HEK293 (cell line): ENCODE measurements around the gene FAM76A.

Experiments used
- CTCF ChIA-PET: fragments of 350-600 bp; formaldehyde crosslinking; extraction: SDS; loops from one replicate; lab custom pipeline; 2021; ENCODE audit warnings: antibody characterized with exemption; lab: Yijun Ruan, JAX
- POLR2A ChIA-PET: fragments of 300-600 bp; formaldehyde crosslinking; extraction: SDS; loops from one replicate; lab custom pipeline; 2020; ENCODE audit warnings: antibody characterized with exemption, inconsistent platforms; lab: Yijun Ruan, JAX
- H3K27ac ChIP-seq: fragments of 200-500 bp; sonication (Bioruptor generic); 2 replicates; pipeline ENCODE4 v1.5.1; 2014; ENCODE audit warnings: low read depth, low read length, control low read depth, inconsistent platforms; ENCODE audit errors: extremely low read depth
- H3K36me3 ChIP-seq, 2 experiments: fragments of 200-500 bp in 1 of 2; sonication (Bioruptor generic) in 1 of 2; 1 replicate in 1 of 2; 2 replicates in 1 of 2; pipeline ENCODE4 v1.5.1; 2014 to 2017; ENCODE audit warnings: inconsistent platforms in 2 of 2, low read length in 2 of 2; ENCODE audit not compliant: control insufficient read depth in 2 of 2, insufficient read depth in 1 of 2
- H3K4me1 ChIP-seq: fragments of 200-500 bp; sonication (Bioruptor generic); 2 replicates; pipeline ENCODE4 v1.5.1; 2014; ENCODE audit warnings: mild to moderate bottlenecking, low read length, inconsistent platforms; ENCODE audit not compliant: control insufficient read depth, insufficient read depth
- H3K4me3 ChIP-seq: 2 replicates; pipeline ENCODE4 v1.5.1; 2011; ENCODE audit warnings: low read depth, mild to moderate bottlenecking, control low read depth, low read length, moderate library complexity
- H3K9me3 ChIP-seq: fragments of 200-500 bp; sonication (Bioruptor generic); 2 replicates; pipeline ENCODE4 v1.5.1; 2014; ENCODE audit warnings: low read depth, low read length, inconsistent platforms; ENCODE audit not compliant: control insufficient read depth, insufficient read depth
- GLI4 ChIP-seq: fragments of 450-650 bp; formaldehyde crosslinking; IDR thresholded peaks from 2 replicates; pipeline ENCODE4 v1.5.1; 2016; ENCODE audit warnings: missing biosample characterization, missing genetic modification characterization
- HOXC10 ChIP-seq: sonication (generic); formaldehyde crosslinking; IDR thresholded peaks from 2 replicates; pipeline ENCODE4 v1.8.1; 2023; ENCODE audit warnings: mild to moderate bottlenecking, missing genetic modification reagents
- MEIS1 ChIP-seq: sonication (generic); formaldehyde crosslinking; IDR thresholded peaks from 2 replicates; pipeline ENCODE4 v1.8.1; 2022; ENCODE audit warnings: missing genetic modification reagents, mild to moderate bottlenecking, borderline replicate concordance
- OVOL3 ChIP-seq: fragments of 450-650 bp; formaldehyde crosslinking; IDR thresholded peaks from 2 replicates; pipeline ENCODE4 v1.5.1; 2016; ENCODE audit warnings: missing biosample characterization, missing genetic modification characterization
- SCRT2 ChIP-seq: fragments of 450-650 bp; formaldehyde crosslinking; IDR thresholded peaks from 2 replicates; pipeline ENCODE4 v1.5.1; 2016; ENCODE audit warnings: missing biosample characterization, missing genetic modification characterization
- TCF7L2 ChIP-seq: IDR thresholded peaks from 2 replicates; pipeline ENCODE4 v1.6.1; 2011; ENCODE audit warnings: low read depth, mild to moderate bottlenecking, inconsistent platforms, low read length, moderate library complexity, borderline replicate concordance
- ZBTB7A ChIP-seq: fragments of 450-650 bp; formaldehyde crosslinking; IDR thresholded peaks from 2 replicates; pipeline ENCODE4 v1.5.1; 2016; ENCODE audit warnings: low read depth, missing biosample characterization, missing genetic modification characterization
- ZNF112 ChIP-seq: fragments of 450-650 bp; formaldehyde crosslinking; IDR thresholded peaks from 2 replicates; pipeline ENCODE4 v1.5.0; 2017; ENCODE audit warnings: missing biosample characterization, missing genetic modification characterization
- ZNF114 ChIP-seq: fragments of 450-650 bp; formaldehyde crosslinking; IDR thresholded peaks from 2 replicates; pipeline ENCODE4 v1.5.0; 2017; ENCODE audit warnings: missing biosample characterization, missing genetic modification characterization
- ZNF121 ChIP-seq: fragments of 450-650 bp; formaldehyde crosslinking; IDR thresholded peaks from 2 replicates; pipeline ENCODE4 v1.5.1; 2016; ENCODE audit warnings: missing biosample characterization, missing genetic modification characterization
- ZNF132 ChIP-seq: fragments of 450-650 bp; formaldehyde crosslinking; IDR thresholded peaks from 2 replicates; pipeline ENCODE4 v1.5.1; 2017; ENCODE audit warnings: missing biosample characterization, missing genetic modification characterization, borderline replicate concordance
- ZNF341 ChIP-seq: fragments of 450-650 bp; formaldehyde crosslinking; IDR thresholded peaks from 2 replicates; pipeline ENCODE4; 2016; ENCODE audit warnings: low read depth, missing biosample characterization, missing genetic modification characterization
- ZNF510 ChIP-seq: fragments of 450-650 bp; formaldehyde crosslinking; IDR thresholded peaks from 2 replicates; pipeline ENCODE4 v1.5.1; 2018; ENCODE audit warnings: mild to moderate bottlenecking, missing genetic modification characterization, missing biosample characterization; ENCODE audit not compliant: insufficient replicate concordance
- ZNF514 ChIP-seq: fragments of 450-650 bp; formaldehyde crosslinking; IDR thresholded peaks from 2 replicates; pipeline ENCODE4 v1.5.1; 2016; ENCODE audit warnings: missing biosample characterization, missing genetic modification characterization
- ZNF548 ChIP-seq: fragments of 450-650 bp; formaldehyde crosslinking; IDR thresholded peaks from 2 replicates; pipeline ENCODE4 v1.5.1; 2016; ENCODE audit warnings: missing biosample characterization, missing genetic modification characterization
- ZNF549 ChIP-seq: fragments of 450-650 bp; IDR thresholded peaks from 2 replicates; pipeline ENCODE4 v1.5.1; 2018; ENCODE audit warnings: missing biosample characterization, missing genetic modification characterization, mild to moderate bottlenecking, inconsistent platforms, moderate library complexity
- ZNF585B ChIP-seq: fragments of 450-650 bp; formaldehyde crosslinking; IDR thresholded peaks from 2 replicates; pipeline ENCODE4 v1.5.1; 2016; ENCODE audit warnings: missing biosample characterization, missing genetic modification characterization
- ZNF654 ChIP-seq: fragments of 450-650 bp; formaldehyde crosslinking; IDR thresholded peaks from 2 replicates; pipeline ENCODE4 v1.5.1; 2016; ENCODE audit warnings: low read depth, missing biosample characterization, missing genetic modification characterization
- ZNF701 ChIP-seq: fragments of 450-650 bp; formaldehyde crosslinking; IDR thresholded peaks from 2 replicates; pipeline ENCODE4 v1.5.1; 2016; ENCODE audit warnings: missing biosample characterization, missing genetic modification characterization
- TF ChIP-seq, protein P1 (sequence below): fragments of 450-650 bp; formaldehyde crosslinking; IDR thresholded peaks from 2 replicates; pipeline ENCODE4 v1.5.1; 2016; ENCODE audit warnings: missing biosample characterization, missing genetic modification characterization
- TF ChIP-seq, protein P2 (sequence below): fragments of 450-650 bp; formaldehyde crosslinking; IDR thresholded peaks from 2 replicates; pipeline ENCODE4 v1.5.1; 2016; ENCODE audit warnings: missing biosample characterization, missing genetic modification characterization
- TF ChIP-seq, protein P3 (sequence below): fragments of 450-650 bp; formaldehyde crosslinking; IDR thresholded peaks from 2 replicates; pipeline ENCODE4 v1.5.1; 2016; ENCODE audit warnings: missing biosample characterization, missing genetic modification characterization
- TF ChIP-seq, protein P4 (sequence below): fragments of 450-650 bp; formaldehyde crosslinking; IDR thresholded peaks from 2 replicates; pipeline ENCODE4 v1.5.1; 2016; ENCODE audit warnings: missing biosample characterization, missing genetic modification characterization

FAM76A gene

DNA sequence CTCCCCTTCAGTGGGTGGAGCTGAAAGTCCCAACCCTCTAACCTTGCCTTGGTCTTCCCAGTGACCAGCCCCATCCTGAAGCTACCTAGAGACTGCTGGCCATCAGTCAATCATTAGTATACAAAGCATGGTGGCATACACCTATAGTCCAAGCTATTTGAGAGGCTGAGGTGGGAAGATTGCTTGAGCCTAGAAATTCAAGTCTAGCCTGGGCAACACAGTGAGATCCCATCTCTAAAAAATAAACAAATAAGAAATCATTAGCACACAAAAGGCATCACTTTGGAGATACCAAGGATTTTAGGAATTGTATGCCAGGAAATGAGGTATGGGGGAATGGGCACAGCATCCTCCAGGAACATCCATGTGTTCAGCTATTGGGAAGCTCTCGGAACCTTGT, 49.4 kb upstream of the FAM76A start:
- TF ChIP-seq ZNF549 (tag by site-specific recombination) (no peak), ZNF112 (tag by site-specific recombination) (no peak), ZNF132 (tag by site-specific recombination) (no peak), ZNF510 (no peak), ZNF701 (tag by site-specific recombination) (no peak), ZNF121 (tag by site-specific recombination) (peak; percentile 53; the same call in 1 of the 2 replicates), ZNF341 (tag by site-specific recombination) (no peak)
- TF ChIP-seq, protein P1, sequence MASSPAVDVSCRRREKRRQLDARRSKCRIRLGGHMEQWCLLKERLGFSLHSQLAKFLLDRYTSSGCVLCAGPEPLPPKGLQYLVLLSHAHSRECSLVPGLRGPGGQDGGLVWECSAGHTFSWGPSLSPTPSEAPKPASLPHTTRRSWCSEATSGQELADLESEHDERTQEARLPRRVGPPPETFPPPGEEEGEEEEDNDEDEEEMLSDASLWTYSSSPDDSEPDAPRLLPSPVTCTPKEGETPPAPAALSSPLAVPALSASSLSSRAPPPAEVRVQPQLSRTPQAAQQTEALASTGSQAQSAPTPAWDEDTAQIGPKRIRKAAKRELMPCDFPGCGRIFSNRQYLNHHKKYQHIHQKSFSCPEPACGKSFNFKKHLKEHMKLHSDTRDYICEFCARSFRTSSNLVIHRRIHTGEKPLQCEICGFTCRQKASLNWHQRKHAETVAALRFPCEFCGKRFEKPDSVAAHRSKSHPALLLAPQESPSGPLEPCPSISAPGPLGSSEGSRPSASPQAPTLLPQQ (tag by site-specific recombination) = no peak
- TF ChIP-seq, protein P2, sequence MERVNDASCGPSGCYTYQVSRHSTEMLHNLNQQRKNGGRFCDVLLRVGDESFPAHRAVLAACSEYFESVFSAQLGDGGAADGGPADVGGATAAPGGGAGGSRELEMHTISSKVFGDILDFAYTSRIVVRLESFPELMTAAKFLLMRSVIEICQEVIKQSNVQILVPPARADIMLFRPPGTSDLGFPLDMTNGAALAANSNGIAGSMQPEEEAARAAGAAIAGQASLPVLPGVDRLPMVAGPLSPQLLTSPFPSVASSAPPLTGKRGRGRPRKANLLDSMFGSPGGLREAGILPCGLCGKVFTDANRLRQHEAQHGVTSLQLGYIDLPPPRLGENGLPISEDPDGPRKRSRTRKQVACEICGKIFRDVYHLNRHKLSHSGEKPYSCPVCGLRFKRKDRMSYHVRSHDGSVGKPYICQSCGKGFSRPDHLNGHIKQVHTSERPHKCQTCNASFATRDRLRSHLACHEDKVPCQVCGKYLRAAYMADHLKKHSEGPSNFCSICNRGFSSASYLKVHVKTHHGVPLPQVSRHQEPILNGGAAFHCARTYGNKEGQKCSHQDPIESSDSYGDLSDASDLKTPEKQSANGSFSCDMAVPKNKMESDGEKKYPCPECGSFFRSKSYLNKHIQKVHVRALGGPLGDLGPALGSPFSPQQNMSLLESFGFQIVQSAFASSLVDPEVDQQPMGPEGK (tag by site-specific recombination) = no peak
- CTCF ChIA-PET = interaction anchor here (0.7 kb wide), 1 partner anchor 76 kb away, joined by 4 read pairs; no protein-coding TSS in a partner anchor
- H3K36me3 ChIP-seq = no peaks in the 10 kb centered on the region
- POLR2A ChIA-PET = no interaction called here
- H3K9me3 ChIP-seq = no peaks in the 10 kb centered on the region
- H3K27ac ChIP-seq = no peak overlapping the region
- H3K4me1 ChIP-seq = no peaks in the 10 kb centered on the region
- no peak overlapping the region for H3K4me3 ChIP-seq

DNA sequence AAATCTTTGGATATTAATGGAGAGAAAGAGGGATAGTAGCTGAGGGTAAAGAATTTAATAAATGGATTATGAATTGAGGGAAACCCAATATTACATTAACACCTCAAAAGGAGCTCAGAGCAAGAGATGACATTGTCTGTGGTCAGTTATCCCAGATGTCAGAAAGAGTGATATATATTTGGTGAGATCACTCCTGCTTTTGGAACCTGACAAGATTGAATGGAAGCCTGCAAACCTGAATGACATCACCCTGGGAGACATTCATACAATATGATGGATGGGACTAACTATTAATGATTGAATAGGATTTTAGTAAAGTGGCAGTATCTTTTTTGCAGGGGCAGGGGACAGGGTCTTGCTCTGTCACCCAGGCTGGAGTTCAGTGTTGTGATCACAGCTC, 47.0 kb upstream of the FAM76A start:
- CTCF ChIA-PET = interaction anchor here (0.6 to 1.9 kb wide), 2 partner anchors 9 to 1315 kb away, joined by 3 to 9 read pairs; no protein-coding TSS in a partner anchor
- POLR2A ChIA-PET = interaction anchor here (0.6 to 1.1 kb wide), 2 partner anchors 94 to 900 kb away, joined by 3 to 7 read pairs; partner anchors contain the start of gene STX12
- Histone ChIP-seq H3K4me3 (no peak overlapping the region), H3K36me3 (no peaks in the 10 kb centered on the region), H3K4me1 (no peaks in the 10 kb centered on the region), H3K27ac (no peak overlapping the region), H3K9me3 (no peaks in the 10 kb centered on the region)
- TF ChIP-seq ZNF654 (tag by site-specific recombination) = no peak
- TF ChIP-seq ZNF114 (tag by site-specific recombination) = no peak
- TF ChIP-seq HOXC10 (CRISPR knock-in tag) = no peak
- TF ChIP-seq ZNF585B (tag by site-specific recombination) = no peak
- no peak for TF ChIP-seq GLI4 (tag by site-specific recombination)
- TF ChIP-seq, protein P3, sequence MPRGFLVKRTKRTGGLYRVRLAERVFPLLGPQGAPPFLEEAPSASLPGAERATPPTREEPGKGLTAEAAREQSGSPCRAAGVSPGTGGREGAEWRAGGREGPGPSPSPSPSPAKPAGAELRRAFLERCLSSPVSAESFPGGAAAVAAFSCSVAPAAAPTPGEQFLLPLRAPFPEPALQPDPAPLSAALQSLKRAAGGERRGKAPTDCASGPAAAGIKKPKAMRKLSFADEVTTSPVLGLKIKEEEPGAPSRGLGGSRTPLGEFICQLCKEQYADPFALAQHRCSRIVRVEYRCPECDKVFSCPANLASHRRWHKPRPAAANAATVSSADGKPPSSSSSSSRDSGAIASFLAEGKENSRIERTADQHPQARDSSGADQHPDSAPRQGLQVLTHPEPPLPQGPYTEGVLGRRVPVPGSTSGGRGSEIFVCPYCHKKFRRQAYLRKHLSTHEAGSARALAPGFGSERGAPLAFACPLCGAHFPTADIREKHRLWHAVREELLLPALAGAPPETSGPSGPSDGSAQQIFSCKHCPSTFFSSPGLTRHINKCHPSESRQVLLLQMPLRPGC (tag by site-specific recombination) = no peak
- no peak for TF ChIP-seq TCF7L2
- TF ChIP-seq ZBTB7A (tag by site-specific recombination) = no peak
- TF ChIP-seq ZNF548 (tag by site-specific recombination) = no peak
- TF ChIP-seq ZNF514 (tag by site-specific recombination) = no peak
- TF ChIP-seq MEIS1 (CRISPR knock-in tag) = no peak
- no peak for TF ChIP-seq OVOL3 (tag by site-specific recombination)
- TF ChIP-seq SCRT2 (tag by site-specific recombination) = no peak
- TF ChIP-seq, protein P4, sequence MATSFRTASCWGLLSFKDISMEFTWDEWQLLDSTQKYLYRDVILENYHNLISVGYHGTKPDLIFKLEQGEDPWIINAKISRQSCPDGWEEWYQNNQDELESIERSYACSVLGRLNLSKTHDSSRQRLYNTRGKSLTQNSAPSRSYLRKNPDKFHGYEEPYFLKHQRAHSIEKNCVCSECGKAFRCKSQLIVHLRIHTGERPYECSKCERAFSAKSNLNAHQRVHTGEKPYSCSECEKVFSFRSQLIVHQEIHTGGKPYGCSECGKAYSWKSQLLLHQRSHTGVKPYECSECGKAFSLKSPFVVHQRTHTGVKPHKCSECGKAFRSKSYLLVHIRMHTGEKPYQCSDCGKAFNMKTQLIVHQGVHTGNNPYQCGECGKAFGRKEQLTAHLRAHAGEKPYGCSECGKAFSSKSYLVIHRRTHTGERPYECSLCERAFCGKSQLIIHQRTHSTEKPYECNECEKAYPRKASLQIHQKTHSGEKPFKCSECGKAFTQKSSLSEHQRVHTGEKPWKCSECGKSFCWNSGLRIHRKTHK = no peak
